Keratinocyte (primary cell): ENCODE results near the gene HNRNPK.

Source experiments
- EZH2 ChIP-seq: IDR thresholded peaks from one replicate; pipeline ENCODE4 v1.6.1; 2012; ENCODE audit warnings: inconsistent platforms, mild to moderate bottlenecking, low read length, moderate library complexity
- TF ChIP-seq, protein P1 (sequence below), 3 experiments: IDR thresholded peaks in 1 of 3; conservative IDR thresholded peaks in 1 of 3; optimal IDR thresholded peaks in 1 of 3; 2 replicates in 2 of 3; 3 replicates in 1 of 3; pipeline versions ENCODE3 to v1.5.1; 2011; ENCODE audit warnings: low read length in 3 of 3, mild to moderate bottlenecking in 3 of 3, moderate library complexity in 2 of 3, control low read depth in 1 of 3, inconsistent platforms in 1 of 3; ENCODE audit not compliant: insufficient read depth in 2 of 3; ENCODE audit errors: extremely low read depth in 1 of 3

DNA sequence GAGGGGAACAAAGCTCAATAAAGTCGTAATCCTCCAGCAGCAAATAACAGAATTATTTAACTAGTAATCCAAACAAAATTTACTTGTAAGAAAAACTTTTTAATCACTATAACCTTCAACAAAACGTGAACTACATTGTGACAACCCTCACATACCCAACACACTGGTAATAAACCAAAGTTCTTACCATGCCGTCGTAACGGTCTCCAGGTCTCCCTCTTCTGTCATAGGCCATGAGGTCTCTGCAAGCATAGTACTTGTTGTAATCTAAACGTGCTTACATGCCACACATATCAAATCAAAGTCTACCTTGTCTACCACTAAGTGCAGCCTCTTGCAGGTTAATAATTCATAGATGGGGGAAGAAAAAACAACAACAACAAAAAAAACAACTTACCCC is 8.5 kb downstream of the HNRNPK start:
- TF ChIP-seq, protein P1, sequence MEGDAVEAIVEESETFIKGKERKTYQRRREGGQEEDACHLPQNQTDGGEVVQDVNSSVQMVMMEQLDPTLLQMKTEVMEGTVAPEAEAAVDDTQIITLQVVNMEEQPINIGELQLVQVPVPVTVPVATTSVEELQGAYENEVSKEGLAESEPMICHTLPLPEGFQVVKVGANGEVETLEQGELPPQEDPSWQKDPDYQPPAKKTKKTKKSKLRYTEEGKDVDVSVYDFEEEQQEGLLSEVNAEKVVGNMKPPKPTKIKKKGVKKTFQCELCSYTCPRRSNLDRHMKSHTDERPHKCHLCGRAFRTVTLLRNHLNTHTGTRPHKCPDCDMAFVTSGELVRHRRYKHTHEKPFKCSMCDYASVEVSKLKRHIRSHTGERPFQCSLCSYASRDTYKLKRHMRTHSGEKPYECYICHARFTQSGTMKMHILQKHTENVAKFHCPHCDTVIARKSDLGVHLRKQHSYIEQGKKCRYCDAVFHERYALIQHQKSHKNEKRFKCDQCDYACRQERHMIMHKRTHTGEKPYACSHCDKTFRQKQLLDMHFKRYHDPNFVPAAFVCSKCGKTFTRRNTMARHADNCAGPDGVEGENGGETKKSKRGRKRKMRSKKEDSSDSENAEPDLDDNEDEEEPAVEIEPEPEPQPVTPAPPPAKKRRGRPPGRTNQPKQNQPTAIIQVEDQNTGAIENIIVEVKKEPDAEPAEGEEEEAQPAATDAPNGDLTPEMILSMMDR (optimal IDR thresholded peaks at IDR 0.05 in 1 of 3, IDR thresholded peaks at IDR 0.05 in 1 of 3, conservative IDR thresholded peaks at IDR 0.05 in 1 of 3; ENCODE audit: extremely low read depth in 1 of 3, insufficient read depth in 2 of 3, low read length in 3 of 3): no peak
- no peak for TF ChIP-seq EZH2
